HEK293 (cell line): ENCODE data around the gene TADA2B.
A peak's percentile ranks its signal among the peaks of the same experiment; 100 is the strongest.

Experiments used
- KLF16 ChIP-seq: fragments of 450-650 bp; formaldehyde crosslinking; IDR thresholded peaks from 2 replicates; pipeline ENCODE4 v1.5.1; 2017; ENCODE audit warnings: missing biosample characterization, missing genetic modification characterization
- ZBTB17 ChIP-seq: fragments of 450-650 bp; formaldehyde crosslinking; IDR thresholded peaks from 2 replicates; pipeline ENCODE4 v1.5.1; 2016; ENCODE audit warnings: missing biosample characterization, missing genetic modification characterization
- ZBTB20 ChIP-seq: fragments of 450-650 bp; formaldehyde crosslinking; IDR thresholded peaks from 2 replicates; pipeline ENCODE4 v1.5.1; 2016; ENCODE audit warnings: missing biosample characterization, missing genetic modification characterization
- ZFHX2 ChIP-seq: fragments of 450-650 bp; formaldehyde crosslinking; conservative IDR thresholded peaks from 2 replicates; pipeline ENCODE4 v1.5.1; 2016; ENCODE audit warnings: missing biosample characterization, missing genetic modification characterization
- ZNF121 ChIP-seq: fragments of 450-650 bp; formaldehyde crosslinking; IDR thresholded peaks from 2 replicates; pipeline ENCODE4 v1.5.1; 2016; ENCODE audit warnings: missing biosample characterization, missing genetic modification characterization
- ZNF140 ChIP-seq: fragments of 450-650 bp; formaldehyde crosslinking; IDR thresholded peaks from 2 replicates; pipeline ENCODE4 v1.5.1; 2016; ENCODE audit warnings: missing biosample characterization, missing genetic modification characterization
- ZNF335 ChIP-seq: fragments of 450-650 bp; formaldehyde crosslinking; conservative IDR thresholded peaks from 2 replicates; pipeline ENCODE4 v1.5.1; 2016; ENCODE audit warnings: missing biosample characterization, missing genetic modification characterization
- ZNF549 ChIP-seq: fragments of 450-650 bp; IDR thresholded peaks from 2 replicates; pipeline ENCODE4 v1.5.1; 2018; ENCODE audit warnings: missing biosample characterization, missing genetic modification characterization, mild to moderate bottlenecking, inconsistent platforms, moderate library complexity
- ZNF561 ChIP-seq: fragments of 450-650 bp; IDR thresholded peaks from 2 replicates; pipeline ENCODE4 v1.5.1; 2018; ENCODE audit warnings: missing biosample characterization, missing genetic modification characterization, borderline replicate concordance
- ZNF660 ChIP-seq: fragments of 450-650 bp; IDR thresholded peaks from 2 replicates; pipeline ENCODE4 v1.5.1; 2018; ENCODE audit warnings: missing biosample characterization, mild to moderate bottlenecking, missing genetic modification characterization
- ZNF777 ChIP-seq: fragments of 450-650 bp; formaldehyde crosslinking; IDR thresholded peaks from 2 replicates; pipeline ENCODE4 v1.5.1; 2017; ENCODE audit warnings: missing biosample characterization, missing genetic modification characterization, borderline replicate concordance
- ZNF830 ChIP-seq: fragments of 450-650 bp; IDR thresholded peaks from 2 replicates; pipeline ENCODE4 v1.5.0; 2018; ENCODE audit warnings: missing biosample characterization, missing genetic modification characterization, low read depth, mild to moderate bottlenecking, moderate library complexity
- TF ChIP-seq, protein P1 (sequence below): fragments of 450-650 bp; formaldehyde crosslinking; IDR thresholded peaks from 2 replicates; pipeline ENCODE4 v1.5.1; 2016; ENCODE audit warnings: missing biosample characterization, missing genetic modification characterization
- TF ChIP-seq, protein P2 (sequence below): fragments of 450-650 bp; formaldehyde crosslinking; IDR thresholded peaks from 2 replicates; pipeline ENCODE4 v1.5.1; 2016; ENCODE audit warnings: missing biosample characterization, missing genetic modification characterization
- TF ChIP-seq, protein P3 (sequence below): fragments of 450-650 bp; formaldehyde crosslinking; optimal IDR thresholded peaks from 2 replicates; pipeline ENCODE3; 2016; ENCODE audit warnings: missing biosample characterization, mild to moderate bottlenecking, missing genetic modification characterization
- TF ChIP-seq, protein P4 (sequence below): fragments of 450-650 bp; formaldehyde crosslinking; IDR thresholded peaks from 2 replicates; pipeline ENCODE4 v1.5.1; 2016; ENCODE audit warnings: missing biosample characterization, missing genetic modification characterization
- TF ChIP-seq, protein P5 (sequence below): fragments of 450-650 bp; formaldehyde crosslinking; IDR thresholded peaks from 2 replicates; pipeline ENCODE4 v1.5.1; 2016; ENCODE audit warnings: missing biosample characterization, missing genetic modification characterization
- TF ChIP-seq, protein P6 (sequence below): fragments of 450-650 bp; formaldehyde crosslinking; IDR thresholded peaks from 2 replicates; pipeline ENCODE4 v1.5.1; 2016; ENCODE audit warnings: missing biosample characterization, missing genetic modification characterization, low read depth

TADA2B gene

DNA sequence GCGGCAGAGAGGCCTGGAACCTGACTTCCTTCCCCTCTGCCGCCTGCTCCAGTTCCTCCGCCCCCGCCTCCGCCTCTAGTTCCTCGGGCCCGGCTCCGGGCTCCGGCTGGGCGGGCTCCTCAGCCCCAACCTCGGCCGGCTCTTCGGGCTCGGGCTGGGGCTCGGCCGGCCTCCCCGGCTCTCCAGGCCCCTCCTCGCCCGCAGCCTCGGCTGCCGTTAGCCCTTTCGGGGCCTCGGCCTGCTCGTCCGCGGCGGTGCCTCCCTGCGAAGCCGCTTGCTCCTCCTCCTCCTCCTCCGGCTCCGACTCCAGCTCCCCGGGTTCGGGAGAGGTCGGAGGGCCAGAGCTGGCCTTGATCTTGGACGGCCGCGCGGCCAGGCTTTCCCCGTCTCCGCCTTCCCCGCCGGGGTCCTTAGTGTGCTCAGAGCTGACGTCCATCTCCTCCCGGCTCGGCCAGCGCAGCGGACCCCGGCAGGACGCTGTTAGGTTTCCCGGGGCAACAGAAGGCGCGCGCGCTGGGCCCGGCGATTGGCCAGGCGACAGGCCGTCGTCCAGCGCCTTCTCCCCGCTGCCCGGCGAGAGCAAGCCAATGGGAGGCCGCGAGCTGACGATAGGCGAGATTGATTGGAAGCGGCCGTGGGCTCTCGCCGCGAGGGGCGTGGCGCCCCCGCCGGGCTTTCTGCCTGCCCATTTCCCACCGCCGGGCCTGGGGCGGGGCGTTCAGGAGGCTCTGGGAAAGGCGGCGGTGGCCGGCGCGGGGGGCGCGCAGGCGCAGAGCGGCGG, 479 bp upstream of the TADA2B start (continued):
- TF ChIP-seq ZFHX2 (tag by site-specific recombination) (peak; percentile 64), ZBTB20 (tag by site-specific recombination) (peak; percentile 98), ZNF777 (tag by site-specific recombination) (peak; percentile 48; the same call in 1 of the 2 replicates), KLF16 (peak; percentile 32; the same call in 1 of the 2 replicates), ZNF121 (tag by site-specific recombination) (0 out of 2 replicates have a peak, but pooled peaks have one; percentile 21), ZNF830 (no peak), ZNF660 (tag by site-specific recombination) (peak; percentile 45; the same call in 1 of the 2 replicates), ZNF561 (tag by site-specific recombination) (no peak; the same call in 1 of the 2 replicates), ZNF549 (tag by site-specific recombination) (no peak), ZNF335 (tag by site-specific recombination) (peak; percentile 96), ZNF140 (tag by site-specific recombination) (no peak), ZBTB17 (tag by site-specific recombination) (peak; percentile 61)
- TF ChIP-seq, protein P1, sequence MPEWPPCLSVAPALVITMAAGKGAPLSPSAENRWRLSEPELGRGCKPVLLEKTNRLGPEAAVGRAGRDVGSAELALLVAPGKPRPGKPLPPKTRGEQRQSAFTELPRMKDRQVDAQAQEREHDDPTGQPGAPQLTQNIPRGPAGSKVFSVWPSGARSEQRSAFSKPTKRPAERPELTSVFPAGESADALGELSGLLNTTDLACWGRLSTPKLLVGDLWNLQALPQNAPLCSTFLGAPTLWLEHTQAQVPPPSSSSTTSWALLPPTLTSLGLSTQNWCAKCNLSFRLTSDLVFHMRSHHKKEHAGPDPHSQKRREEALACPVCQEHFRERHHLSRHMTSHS (tag by site-specific recombination) = no peak
- TF ChIP-seq, protein P2, sequence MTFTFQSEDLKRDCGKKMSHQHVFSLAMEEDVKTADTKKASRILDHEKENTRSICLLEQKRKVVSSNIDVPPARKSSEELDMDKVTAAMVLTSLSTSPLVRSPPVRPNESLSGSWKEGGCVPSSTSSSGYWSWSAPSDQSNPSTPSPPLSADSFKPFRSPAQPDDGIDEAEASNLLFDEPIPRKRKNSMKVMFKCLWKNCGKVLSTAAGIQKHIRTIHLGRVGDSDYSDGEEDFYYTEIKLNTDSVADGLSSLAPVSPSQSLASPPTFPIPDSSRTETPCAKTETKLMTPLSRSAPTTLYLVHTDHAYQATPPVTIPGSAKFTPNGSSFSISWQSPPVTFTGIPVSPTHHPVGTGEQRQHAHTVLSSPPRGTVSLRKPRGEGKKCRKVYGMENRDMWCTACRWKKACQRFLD = peak; percentile 26; the same call in 1 of the 2 replicates
- TF ChIP-seq, protein P3, sequence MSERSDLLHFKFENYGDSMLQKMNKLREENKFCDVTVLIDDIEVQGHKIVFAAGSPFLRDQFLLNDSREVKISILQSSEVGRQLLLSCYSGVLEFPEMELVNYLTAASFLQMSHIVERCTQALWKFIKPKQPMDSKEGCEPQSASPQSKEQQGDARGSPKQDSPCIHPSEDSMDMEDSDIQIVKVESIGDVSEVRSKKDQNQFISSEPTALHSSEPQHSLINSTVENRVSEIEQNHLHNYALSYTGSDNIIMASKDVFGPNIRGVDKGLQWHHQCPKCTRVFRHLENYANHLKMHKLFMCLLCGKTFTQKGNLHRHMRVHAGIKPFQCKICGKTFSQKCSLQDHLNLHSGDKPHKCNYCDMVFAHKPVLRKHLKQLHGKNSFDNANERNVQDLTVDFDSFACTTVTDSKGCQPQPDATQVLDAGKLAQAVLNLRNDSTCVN = peak; percentile 67
- TF ChIP-seq, protein P4, sequence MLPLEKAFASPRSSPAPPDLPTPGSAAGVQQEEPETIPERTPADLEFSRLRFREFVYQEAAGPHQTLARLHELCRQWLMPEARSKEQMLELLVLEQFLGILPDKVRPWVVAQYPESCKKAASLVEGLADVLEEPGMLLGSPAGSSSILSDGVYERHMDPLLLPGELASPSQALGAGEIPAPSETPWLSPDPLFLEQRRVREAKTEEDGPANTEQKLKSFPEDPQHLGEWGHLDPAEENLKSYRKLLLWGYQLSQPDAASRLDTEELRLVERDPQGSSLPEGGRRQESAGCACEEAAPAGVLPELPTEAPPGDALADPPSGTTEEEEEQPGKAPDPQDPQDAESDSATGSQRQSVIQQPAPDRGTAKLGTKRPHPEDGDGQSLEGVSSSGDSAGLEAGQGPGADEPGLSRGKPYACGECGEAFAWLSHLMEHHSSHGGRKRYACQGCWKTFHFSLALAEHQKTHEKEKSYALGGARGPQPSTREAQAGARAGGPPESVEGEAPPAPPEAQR (tag by site-specific recombination) = no peak
- TF ChIP-seq, protein P5, sequence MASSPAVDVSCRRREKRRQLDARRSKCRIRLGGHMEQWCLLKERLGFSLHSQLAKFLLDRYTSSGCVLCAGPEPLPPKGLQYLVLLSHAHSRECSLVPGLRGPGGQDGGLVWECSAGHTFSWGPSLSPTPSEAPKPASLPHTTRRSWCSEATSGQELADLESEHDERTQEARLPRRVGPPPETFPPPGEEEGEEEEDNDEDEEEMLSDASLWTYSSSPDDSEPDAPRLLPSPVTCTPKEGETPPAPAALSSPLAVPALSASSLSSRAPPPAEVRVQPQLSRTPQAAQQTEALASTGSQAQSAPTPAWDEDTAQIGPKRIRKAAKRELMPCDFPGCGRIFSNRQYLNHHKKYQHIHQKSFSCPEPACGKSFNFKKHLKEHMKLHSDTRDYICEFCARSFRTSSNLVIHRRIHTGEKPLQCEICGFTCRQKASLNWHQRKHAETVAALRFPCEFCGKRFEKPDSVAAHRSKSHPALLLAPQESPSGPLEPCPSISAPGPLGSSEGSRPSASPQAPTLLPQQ (tag by site-specific recombination) = 0 out of 2 replicates have a peak, but pooled peaks have one; percentile 58
- TF ChIP-seq, protein P6, sequence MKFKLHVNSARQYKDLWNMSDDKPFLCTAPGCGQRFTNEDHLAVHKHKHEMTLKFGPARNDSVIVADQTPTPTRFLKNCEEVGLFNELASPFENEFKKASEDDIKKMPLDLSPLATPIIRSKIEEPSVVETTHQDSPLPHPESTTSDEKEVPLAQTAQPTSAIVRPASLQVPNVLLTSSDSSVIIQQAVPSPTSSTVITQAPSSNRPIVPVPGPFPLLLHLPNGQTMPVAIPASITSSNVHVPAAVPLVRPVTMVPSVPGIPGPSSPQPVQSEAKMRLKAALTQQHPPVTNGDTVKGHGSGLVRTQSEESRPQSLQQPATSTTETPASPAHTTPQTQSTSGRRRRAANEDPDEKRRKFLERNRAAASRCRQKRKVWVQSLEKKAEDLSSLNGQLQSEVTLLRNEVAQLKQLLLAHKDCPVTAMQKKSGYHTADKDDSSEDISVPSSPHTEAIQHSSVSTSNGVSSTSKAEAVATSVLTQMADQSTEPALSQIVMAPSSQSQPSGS (tag by site-specific recombination) = no peak
